Common myeloid progenitor, CD34-positive (primary cell): ENCODE data around the gene DPF3.

ENCODE experiments used
- CTCF ChIA-PET: fragments of 350-600 bp; sonication (Branson Sonifier 250); formaldehyde crosslinking; loops from one replicate; lab custom pipeline; 2021; ENCODE audit warnings: antibody characterized with exemption; lab: Charles Lee
- POLR2A ChIA-PET: fragments of 350-600 bp; sonication (Branson Sonifier 250); formaldehyde crosslinking; loops from one replicate; lab custom pipeline; 2021; ENCODE audit warnings: antibody characterized with exemption; lab: Charles Lee
- DNase-seq, 3 donors: peaks; one replicate each; pipeline versions ENCODE4 v3.0.0 to v3.0.0-alpha.2; 2013
- H3K27ac ChIP-seq, 2 experiments: 1 replicate in 1 of 2; 2 replicates in 1 of 2; pipeline ENCODE4 v1.7.0; 2013; ENCODE audit warnings: inconsistent platforms in 2 of 2, low read length in 2 of 2, mild to moderate bottlenecking in 2 of 2, low read depth in 1 of 2, moderate library complexity in 1 of 2; ENCODE audit not compliant: severe bottlenecking in 2 of 2, insufficient read depth in 1 of 2, poor library complexity in 1 of 2
- H3K27me3 ChIP-seq, 5 experiments: replicated peaks in 2 of 5; 1 replicate in 3 of 5; 2 replicates in 2 of 5; pipeline versions ENCODE4 v1.6.1 to v1.7.0; 2013; ENCODE audit warnings: low read length in 4 of 5, mild to moderate bottlenecking in 2 of 5, moderate library complexity in 2 of 5, inconsistent platforms in 1 of 5; ENCODE audit not compliant: insufficient read depth in 5 of 5, control insufficient read depth in 4 of 5
- H3K36me3 ChIP-seq, 4 experiments: 1 replicate in 2 of 4; 2 replicates in 2 of 4; pipeline versions ENCODE4 v1.6.1 to v1.7.0; 2013; ENCODE audit warnings: low read length in 3 of 4, control low read depth in 1 of 4, mild to moderate bottlenecking in 1 of 4; ENCODE audit not compliant: control insufficient read depth in 4 of 4, insufficient read depth in 4 of 4
- H3K4me1 ChIP-seq, 4 experiments: 1 replicate in 3 of 4; 2 replicates in 1 of 4; pipeline versions ENCODE4 v1.6.1 to v1.7.1; 2013; ENCODE audit warnings: low read length in 3 of 4, mild to moderate bottlenecking in 3 of 4, control low read depth in 1 of 4, inconsistent platforms in 1 of 4, moderate library complexity in 1 of 4; ENCODE audit not compliant: control insufficient read depth in 4 of 4, insufficient read depth in 4 of 4; ENCODE audit errors: control extremely low read depth in 1 of 4
- H3K4me3 ChIP-seq, 7 experiments: 1 replicate in 4 of 7; 2 replicates in 3 of 7; pipeline versions ENCODE4 v1.5.1 to v1.7.0; 2013; ENCODE audit warnings: mild to moderate bottlenecking in 7 of 7, low read length in 6 of 7, moderate library complexity in 6 of 7, inconsistent platforms in 2 of 7, low read depth in 2 of 7, control low read depth in 1 of 7; ENCODE audit not compliant: insufficient read depth in 4 of 7, control insufficient read depth in 1 of 7; ENCODE audit errors: extremely low read depth in 1 of 7
- H3K9me3 ChIP-seq, 5 experiments: 1 replicate in 4 of 5; 2 replicates in 1 of 5; pipeline versions ENCODE4 v1.6.1 to v1.7.1; 2013; ENCODE audit warnings: low read length in 4 of 5, mild to moderate bottlenecking in 2 of 5, inconsistent platforms in 1 of 5, low read depth in 1 of 5, moderate library complexity in 1 of 5; ENCODE audit not compliant: control insufficient read depth in 4 of 5, insufficient read depth in 2 of 5; ENCODE audit errors: control extremely low read depth in 1 of 5
- WGBS: methylation state at CpG from one replicate; pipeline ENCODE4 v1.1.5; 2013; ENCODE audit not compliant: insufficient coverage; 5-methylcytosine and 5-hydroxymethylcytosine counted together

DPF3 gene

GRCh38 chr14:72663076-72663487, 230.8 kb downstream of the DPF3 start:
- no peaks in the 10 kb centered on the region for H3K36me3 ChIP-seq
- ChIA-PET CTCF (no interaction called here), POLR2A (interaction anchor here (0.6 kb wide), 1 partner anchor 54 kb away, joined by 4 read pairs; no protein-coding TSS in a partner anchor)
- H3K9me3 ChIP-seq: no peaks in the 10 kb centered on the region
- DNase-seq: no peak
- 100% methylated on average over 1 of the region's 1 CpG for WGBS
- H3K4me1 ChIP-seq: no peaks in the 10 kb centered on the region
- H3K27me3 ChIP-seq: peaks cover 0 to 9% (median under 1%) of the 10 kb centered on the region in 5 experiments
- H3K27ac ChIP-seq: no peak overlapping the region
- H3K4me3 ChIP-seq: no peak overlapping the region

DNA sequence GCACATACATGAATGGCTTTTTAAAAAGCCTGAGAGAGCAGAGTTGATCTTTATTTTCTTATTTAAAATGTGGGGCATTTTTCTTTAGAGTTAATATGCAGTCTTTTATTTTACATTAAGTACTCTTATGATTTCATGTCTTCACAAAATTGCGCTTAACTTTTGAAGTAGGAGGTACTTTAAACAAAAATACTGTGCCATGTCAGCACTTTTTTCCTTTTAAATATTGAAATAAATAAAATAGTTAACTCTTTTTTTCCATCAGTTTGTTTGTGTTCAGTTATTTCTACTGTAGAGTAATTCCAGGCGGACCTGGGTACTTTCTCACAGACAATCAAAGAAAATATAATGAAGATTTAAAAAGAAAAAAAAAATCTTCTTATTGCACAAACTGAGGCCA, 231.7 kb downstream of the DPF3 start:
- POLR2A ChIA-PET: no interaction called here

DNA sequence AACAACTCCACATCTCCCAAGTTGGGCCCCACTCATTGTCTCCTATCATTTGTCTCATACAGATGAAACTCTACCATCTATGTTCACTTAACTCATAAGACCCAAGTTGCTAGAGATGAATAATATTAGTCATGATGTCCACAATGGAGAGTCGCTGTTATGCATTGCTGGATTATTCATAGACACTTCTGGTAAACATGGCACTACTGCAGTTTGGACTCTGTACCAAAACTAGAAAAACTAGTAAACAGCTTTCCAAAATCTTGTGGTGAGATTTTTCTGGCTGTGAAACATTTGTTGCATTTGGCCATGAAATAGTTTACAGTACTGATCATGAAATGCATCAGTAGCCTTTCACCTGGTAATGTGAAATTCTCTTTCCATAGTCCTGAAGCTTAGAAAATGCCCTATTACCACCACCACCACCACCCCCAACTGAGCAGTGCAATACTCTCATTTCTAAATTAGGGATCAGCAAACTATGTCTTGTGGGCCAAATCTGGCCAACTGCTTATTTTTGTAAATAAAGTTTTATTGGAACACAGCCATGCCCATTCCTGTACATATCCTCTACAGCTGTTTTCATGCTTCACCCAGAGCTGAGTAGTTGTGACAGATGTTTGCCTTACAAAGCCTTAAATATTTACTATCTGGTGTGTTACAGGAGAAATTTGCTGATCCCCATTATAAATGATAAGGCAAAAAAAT, 236.5 kb downstream of the DPF3 start:
- H3K36me3 ChIP-seq: no peaks in the 10 kb centered on the region
- no peaks in the 10 kb centered on the region for H3K4me1 ChIP-seq
- CTCF ChIA-PET: no interaction called here
- 100% methylated on average over 1 of the region's 1 CpG for WGBS
- no peaks in the 10 kb centered on the region for H3K9me3 ChIP-seq
- peaks cover 0 to 13% (median 5%) of the 10 kb centered on the region in 5 experiments for H3K27me3 ChIP-seq
- no peak overlapping the region for H3K27ac ChIP-seq
- no peak for DNase-seq
- H3K4me3 ChIP-seq: no peak overlapping the region
- POLR2A ChIA-PET: no interaction called here

More for the DNA sequence above, 231.7 kb downstream of the DPF3 start:
- Histone ChIP-seq H3K4me3 (no peak overlapping the region), H3K36me3 (no peaks in the 10 kb centered on the region), H3K27me3 (peaks cover 0 to 5% (median 0%) of the 10 kb centered on the region in 5 experiments), H3K4me1 (no peaks in the 10 kb centered on the region), H3K9me3 (no peaks in the 10 kb centered on the region), H3K27ac (no peak overlapping the region)
- DNase-seq: no peak
- no CpG with 5 or more reads among the region's 2 CpGs for WGBS
- CTCF ChIA-PET: no interaction called here

DNA sequence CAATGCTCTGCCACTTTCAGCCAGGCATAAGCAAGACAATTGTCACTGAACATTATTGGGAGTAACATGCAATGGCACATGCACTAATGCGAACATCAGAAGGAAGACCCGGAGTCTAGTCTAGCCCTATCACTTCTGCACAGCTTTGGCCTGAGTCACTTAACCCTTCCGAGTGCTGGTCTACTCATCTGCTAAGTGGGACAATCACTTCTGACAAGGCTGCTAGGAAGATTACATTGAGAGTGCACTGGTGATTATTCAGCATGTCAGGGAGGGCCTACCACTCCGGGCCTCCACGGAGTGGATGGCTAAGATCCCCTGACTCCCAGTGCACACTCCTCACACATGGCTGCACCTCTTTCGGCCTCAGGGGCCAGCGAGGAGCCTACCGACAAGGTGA, 240.9 kb downstream of the DPF3 start:
- Histone ChIP-seq H3K9me3 (no peaks in the 10 kb centered on the region), H3K36me3 (no peaks in the 10 kb centered on the region), H3K27ac (no peak overlapping the region), H3K27me3 (peaks cover 0 to 44% (median 8%) of the 10 kb centered on the region in 5 experiments), H3K4me1 (no peaks in the 10 kb centered on the region), H3K4me3 (no peak overlapping the region)
- 95% methylated on average over 8 of the region's 8 CpGs for WGBS
- ChIA-PET POLR2A (no interaction called here), CTCF (no interaction called here)
- no peak for DNase-seq

DNA sequence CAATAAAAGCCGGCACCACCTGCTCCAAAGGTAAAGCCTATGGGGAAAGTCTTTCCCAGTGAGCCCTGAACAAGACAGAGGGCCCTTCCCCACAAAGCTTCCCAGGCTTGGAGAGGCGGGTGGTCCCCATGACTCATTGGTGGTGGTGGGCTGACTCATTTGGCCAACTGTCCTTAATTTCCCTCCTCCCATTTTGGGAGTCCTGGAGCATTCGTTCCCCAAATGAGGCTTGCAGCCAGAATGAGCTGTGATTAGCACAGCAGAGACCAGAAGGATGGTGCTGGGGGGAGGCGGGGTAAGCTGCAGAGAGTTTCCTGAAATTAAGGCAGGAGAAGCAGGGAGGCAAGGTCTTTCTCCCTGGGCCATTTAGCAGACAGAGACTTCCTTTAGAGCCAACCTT, 241.7 kb downstream of the DPF3 start:
- Histone ChIP-seq H3K27me3 (peaks cover 0 to 49% (median 8%) of the 10 kb centered on the region in 5 experiments), H3K36me3 (no peaks in the 10 kb centered on the region), H3K4me3 (no peak overlapping the region), H3K4me1 (no peaks in the 10 kb centered on the region), H3K9me3 (no peaks in the 10 kb centered on the region), H3K27ac (no peak overlapping the region)
- ChIA-PET CTCF (no interaction called here), POLR2A (no interaction called here)
- no peak for DNase-seq
- 94% methylated on average over 2 of the region's 4 CpGs for WGBS

DNA sequence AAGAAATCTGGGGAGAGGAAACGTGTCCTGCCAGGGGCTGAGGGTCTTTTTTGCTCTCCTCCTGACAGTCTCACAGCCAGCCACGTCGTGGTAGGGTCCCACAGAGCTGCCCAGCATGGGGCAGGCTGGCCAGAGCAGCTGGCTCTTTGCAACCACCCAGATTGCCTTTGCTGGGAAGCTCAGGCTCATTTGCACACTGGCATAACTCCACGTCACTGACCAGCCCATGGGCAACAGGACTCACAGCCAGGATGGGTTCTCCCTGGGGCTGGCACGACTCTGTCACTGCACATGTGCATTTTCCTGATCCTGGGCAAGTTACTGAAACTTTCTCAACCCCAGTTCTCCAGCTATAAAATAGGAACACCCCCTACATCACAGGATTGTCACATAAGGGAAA, 242.2 kb downstream of the DPF3 start:
- WGBS: 96% methylated on average over 5 of the region's 5 CpGs

GRCh38 chr14:72651081-72651480, 242.8 kb downstream of the DPF3 start:
- Histone ChIP-seq H3K36me3 (no peaks in the 10 kb centered on the region), H3K4me3 (no peak overlapping the region), H3K4me1 (no peaks in the 10 kb centered on the region), H3K27ac (no peak overlapping the region), H3K9me3 (no peaks in the 10 kb centered on the region), H3K27me3 (peaks cover 0 to 56% (median 14%) of the 10 kb centered on the region in 5 experiments)
- DNase-seq: no peak
- ChIA-PET POLR2A (no interaction called here), CTCF (no interaction called here)
- 100% methylated on average over 2 of the region's 6 CpGs for WGBS

More for the DNA sequence above, 242.2 kb downstream of the DPF3 start:
- Histone ChIP-seq H3K27me3 (peaks cover 0 to 53% (median 8%) of the 10 kb centered on the region in 5 experiments), H3K4me1 (no peaks in the 10 kb centered on the region), H3K27ac (no peak overlapping the region), H3K36me3 (no peaks in the 10 kb centered on the region), H3K4me3 (no peak overlapping the region), H3K9me3 (no peaks in the 10 kb centered on the region)
- no peak for DNase-seq
- CTCF ChIA-PET: no interaction called here
- POLR2A ChIA-PET: no interaction called here
